HCT116 (cell line): Measurements from ENCODE around the gene ELFN1. TPM values are rescaled to one million over a fixed set of nuclear protein-coding genes. Genes with fewer than 3 reads are reported as not detected.

Experiments used
- ATAC-seq: fragments of 200-7000 bp; cut with Tn5 transposase; 2 replicates; pipeline ENCODE4 v1.9.1; 2020; ENCODE audit warnings: mild to moderate bottlenecking, moderate library complexity
- BruUV-seq: library from RNA; stranded (reverse); fragments of 400-500 nt; replicated peaks from 2 replicates; lab custom pipeline; 2021; lab: Mats Ljungman, UMichigan
- CTCF ChIA-PET: fragments of 300-600 bp; sonication (Branson Sonifier 250); formaldehyde crosslinking; loops from one replicate; lab custom pipeline; 2021; ENCODE audit warnings: antibody characterized with exemption; lab: Charles Lee
- POLR2A ChIA-PET: fragments of 300-600, 350-600 bp; sonication (Branson Sonifier 250); formaldehyde crosslinking; loops from one replicate; lab custom pipeline; 2021; ENCODE audit warnings: antibody characterized with exemption; lab: Charles Lee
- RAD21 ChIA-PET, 2 experiments: fragments of 300-600 bp; sonication (Branson Sonifier 250); formaldehyde crosslinking; loops; one replicate each; lab custom pipeline; 2023; ENCODE audit warnings: low total read pairs in 2 of 2; ENCODE audit not compliant: uncharacterized antibody in 2 of 2, unreplicated experiment in 2 of 2, low non-redundant PET in 1 of 2; lab: Charles Lee
- DNase-seq: peaks from one replicate; pipeline ENCODE4 v3.0.0-alpha.2; 2010; ENCODE audit warnings: low read depth, low spot score
- H2AFZ ChIP-seq: fragments of 200-600 bp; shearing (Covaris generic), sonication (generic); 2 replicates; pipeline ENCODE4 v1.6.1; 2017; ENCODE audit warnings: low read depth, mixed run types, mixed read lengths, antibody characterized with exemption, low read length; ENCODE audit not compliant: poor library complexity, severe bottlenecking
- H3K27ac ChIP-seq: 2 replicates; pipeline ENCODE4 v1.5.1; 2012; ENCODE audit warnings: low read depth, low read length
- H3K27me3 ChIP-seq: fragments of 200-600 bp; sonication (generic); 2 replicates; pipeline ENCODE4 v1.6.1; 2016; ENCODE audit warnings: mixed run types, low read length, mixed read lengths; ENCODE audit not compliant: insufficient read depth
- H3K36me3 ChIP-seq, 2 experiments: fragments of 200-500 bp in 1 of 2; fragments of 200-600 bp in 1 of 2; sonication (Bioruptor generic) in 1 of 2; sonication (generic) in 1 of 2; 2 replicates each; pipeline versions ENCODE4 v1.5.1 to v1.6.1; 2014 to 2016; ENCODE audit warnings: low read length in 2 of 2, inconsistent platforms in 1 of 2, mixed read lengths in 1 of 2, mixed run types in 1 of 2; ENCODE audit not compliant: insufficient read depth in 2 of 2, control insufficient read depth in 1 of 2
- H3K4me1 ChIP-seq, 2 experiments: fragments of 200-600 bp in 1 of 2; sonication (generic) in 1 of 2; 2 replicates each; pipeline versions ENCODE4 v1.5.1 to v1.6.1; 2012 to 2017; ENCODE audit warnings: low read length in 2 of 2, inconsistent platforms in 1 of 2, mild to moderate bottlenecking in 1 of 2, mixed read lengths in 1 of 2, mixed run types in 1 of 2, moderate library complexity in 1 of 2; ENCODE audit not compliant: insufficient read depth in 2 of 2, control insufficient read depth in 1 of 2
- H3K4me2 ChIP-seq: fragments of 200-600 bp; sonication (generic); 2 replicates; pipeline ENCODE4 v1.6.1; 2017; ENCODE audit warnings: mixed run types, low read length, mixed read lengths
- H3K4me3 ChIP-seq, 2 experiments: fragments of 200-600 bp in 1 of 2; sonication (generic) in 1 of 2; replicated peaks in 1 of 2; 2 replicates each; pipeline ENCODE4 v1.5.1; 2011 to 2016; ENCODE audit warnings: low read length in 2 of 2, control low read depth in 1 of 2, low read depth in 1 of 2, mild to moderate bottlenecking in 1 of 2, mixed read lengths in 1 of 2, mixed run types in 1 of 2
- H3K79me2 ChIP-seq: fragments of 200-600 bp; sonication (generic); 2 replicates; pipeline ENCODE4 v1.6.1; 2017; ENCODE audit warnings: mild to moderate bottlenecking, mixed run types, low read length, moderate library complexity, mixed read lengths; ENCODE audit not compliant: insufficient read depth
- H3K9ac ChIP-seq: fragments of 200-600 bp; sonication (generic); 2 replicates; pipeline ENCODE4 v1.6.1; 2016; ENCODE audit warnings: low read length, mixed read lengths
- H3K9me2 ChIP-seq: fragments of 200-600 bp; sonication (generic), shearing (Covaris generic); 2 replicates; pipeline ENCODE4 v1.6.1; 2017; ENCODE audit warnings: mixed run types, mild to moderate bottlenecking, moderate library complexity; ENCODE audit not compliant: insufficient read depth
- H3K9me3 ChIP-seq, 2 experiments: fragments of 200-500 bp in 1 of 2; fragments of 200-600 bp in 1 of 2; sonication (Bioruptor generic) in 1 of 2; sonication (generic) in 1 of 2; 2 replicates each; pipeline ENCODE4 v1.6.1; 2014 to 2017; ENCODE audit warnings: low read length in 2 of 2, mixed read lengths in 2 of 2, inconsistent platforms in 1 of 2, low read depth in 1 of 2, mild to moderate bottlenecking in 1 of 2, mixed run types in 1 of 2, moderate library complexity in 1 of 2; ENCODE audit not compliant: control insufficient read depth in 1 of 2, insufficient read depth in 1 of 2
- H4K20me1 ChIP-seq: fragments of 200-600 bp; sonication (generic), shearing (Covaris generic); 2 replicates; pipeline ENCODE4 v1.6.1; 2017; ENCODE audit warnings: mixed run types, mild to moderate bottlenecking, moderate library complexity; ENCODE audit not compliant: insufficient read depth
- ATF3 ChIP-seq: IDR thresholded peaks from 2 replicates; pipeline ENCODE4 v1.6.1; 2012
- CEBPB ChIP-seq: IDR thresholded peaks from 2 replicates; pipeline ENCODE4 v1.6.1; 2012; ENCODE audit warnings: low read depth
- ELF1 ChIP-seq: IDR thresholded peaks from 2 replicates; pipeline ENCODE4 v1.6.1; 2012; ENCODE audit warnings: low read depth, borderline replicate concordance
- FOSL1 ChIP-seq: IDR thresholded peaks from 2 replicates; pipeline ENCODE4 v1.6.1; 2012; ENCODE audit warnings: low read depth
- MAX ChIP-seq: IDR thresholded peaks from 2 replicates; pipeline ENCODE4 v1.6.1; 2012
- POLR2A ChIP-seq: IDR thresholded peaks from 2 replicates; pipeline ENCODE4 v1.7.0; 2011; ENCODE audit warnings: borderline replicate concordance; ENCODE audit not compliant: insufficient read depth, insufficient read length; ENCODE audit errors: extremely low read depth
- RAD21 ChIP-seq: IDR thresholded peaks from 2 replicates; pipeline ENCODE4 v1.6.1; 2012; ENCODE audit warnings: low read depth, mild to moderate bottlenecking
- REST ChIP-seq: IDR thresholded peaks from 2 replicates; pipeline ENCODE4 v1.6.1; 2012; ENCODE audit warnings: low read depth
- SIN3A ChIP-seq: IDR thresholded peaks from 2 replicates; pipeline ENCODE4 v1.6.1; 2012; ENCODE audit warnings: low read depth
- ZBTB33 ChIP-seq: IDR thresholded peaks from 2 replicates; pipeline ENCODE4 v1.6.1; 2011; ENCODE audit warnings: mild to moderate bottlenecking, low read length, moderate library complexity; ENCODE audit not compliant: insufficient replicate concordance; ENCODE audit errors: extremely low read depth
- ZFX ChIP-seq: fragments of 450-650 bp; IDR thresholded peaks from 2 replicates; pipeline ENCODE4 v1.6.1; 2017
- intact Hi-C: fragments of 100-400 bp; cut with micrococcal nuclease; formaldehyde crosslinking; loops from 2 replicates; pipeline ENCODE4 v1.10.0; 2022
- total RNA-seq: library from RNA; stranded (reverse); gene quantifications from one replicate; pipeline ENCODE4 v1.2.1, GENCODE V29; 2021; ENCODE audit not compliant: unreplicated experiment

Gene ELFN1
- total RNA-seq, 1 experiment from 2014 or later: 4.4 TPM

GRCh38 chr7:1748076-1748838 is 78.2 kb downstream of the ELFN1 start:
- RAD21 ChIA-PET: no interaction called here
- Histone ChIP-seq H3K4me1 (peaks cover 9% of the 10 kb centered on the region in 2 experiments; a peak in 3 of 4 replicates), H4K20me1 (no peaks in the 10 kb centered on the region), H3K79me2 (no peaks in the 10 kb centered on the region), H3K9me2 (no peaks in the 10 kb centered on the region), H3K27me3 (no peaks in the 10 kb centered on the region), H3K27ac (no peak overlapping the region), H3K4me3 (no peak overlapping the region), H2AFZ (no peak overlapping the region), H3K9me3 (no peaks in the 10 kb centered on the region), H3K9ac (no peak overlapping the region), H3K4me2 (no peak overlapping the region), H3K36me3 (no peaks in the 10 kb centered on the region)
- DNase-seq (no peak), ATAC-seq (no peak)
- TF ChIP-seq SIN3A: no peak
- no peak for TF ChIP-seq ZBTB33
- TF ChIP-seq ELF1: no peak
- no peak for TF ChIP-seq ATF3
- TF ChIP-seq RAD21: no peak
- no peak for TF ChIP-seq CEBPB
- no peak for TF ChIP-seq ZFX
- no peak for TF ChIP-seq REST
- no peak for TF ChIP-seq POLR2A
- TF ChIP-seq MAX: no peak
- no peak for TF ChIP-seq FOSL1
- CTCF ChIA-PET: no interaction called here
- POLR2A ChIA-PET: no interaction called here
- intact Hi-C loops: no loop called here
- no TSS peak for BruUV-seq
